GM19099 (cell line): ENCODE results near the gene PSMB4.

Experiments used
- POLR2A ChIP-seq: IDR thresholded peaks from 3 replicates; pipeline ENCODE4 v1.6.1; 2011; ENCODE audit warnings: low read depth; ENCODE audit not compliant: insufficient read length; ENCODE audit errors: extremely low read depth

The PSMB4 gene

GRCh38 chr1:151372058-151372934 lies 27.1 kb upstream of the PSMB4 start, which contains the start of gene SELENBP1:
Gene SELENBP1 (minus strand): TSS chr1:151372705. CDS start chr1:151372641, 64 bp downstream.
- no peak for TF ChIP-seq POLR2A

GRCh38 chr1:151373196-151373595 lies 26.2 kb upstream of the PSMB4 start:
- TF ChIP-seq POLR2A = no peak

GRCh38 chr1:151377150-151377884 lies 22.1 kb upstream of the PSMB4 start:
- TF ChIP-seq POLR2A = no peak

- TF ChIP-seq POLR2A = no peak
Observed at GRCh38 chr1:151384584-151384983, 14.8 kb upstream of the PSMB4 start.

GRCh38 chr1:151386002-151386401 lies 13.4 kb upstream of the PSMB4 start:
- TF ChIP-seq POLR2A = no peak

- TF ChIP-seq POLR2A = no peak
Observed at GRCh38 chr1:151391079-151391563, 8.3 kb upstream of the PSMB4 start.

- TF ChIP-seq POLR2A = no peak
Observed at GRCh38 chr1:151393583-151393982, 5.8 kb upstream of the PSMB4 start.

- TF ChIP-seq POLR2A = no peak
Observed at GRCh38 chr1:151401125-151401788, 1.9 kb downstream of the PSMB4 start.

GRCh38 chr1:151401860-151402259 lies 2.5 kb downstream of the PSMB4 start:
- no peak for TF ChIP-seq POLR2A

GRCh38 chr1:151402764-151403163 lies 3.4 kb downstream of the PSMB4 start:
- no peak for TF ChIP-seq POLR2A

GRCh38 chr1:151403612-151404011 lies 4.2 kb downstream of the PSMB4 start:
- no peak for TF ChIP-seq POLR2A

- TF ChIP-seq POLR2A = no peak
Observed at GRCh38 chr1:151405187-151405951, 6.0 kb downstream of the PSMB4 start.

- TF ChIP-seq POLR2A = no peak
Observed at GRCh38 chr1:151406176-151406575, 6.8 kb downstream of the PSMB4 start.

GRCh38 chr1:151407304-151407703 lies 7.9 kb downstream of the PSMB4 start:
- TF ChIP-seq POLR2A = no peak
